IMR-90 (cell line): Measurements from ENCODE around the gene XDH.

ENCODE experiments used
- CTCF ChIP-seq: conservative IDR thresholded peaks from 2 replicates; pipeline ENCODE4 v1.5.1; 2012; ENCODE audit warnings: mild to moderate bottlenecking, low read depth, low read length, improper control_type of control experiment
- MAFK ChIP-seq: IDR thresholded peaks from 2 replicates; pipeline ENCODE4 v1.6.1; 2012; ENCODE audit warnings: low read depth, low read length, improper control_type of control experiment

GRCh38 chr2:31426096-31426495 lies 11.6 kb upstream of the XDH start:
- TF ChIP-seq MAFK, result no peak
- no peak for TF ChIP-seq CTCF
